GM19328 (cell line): ENCODE data around the gene TNIK.
"Not testable (repeated sequence)": the region's sequence is repeated elsewhere in the genome, so short reads cannot be mapped to it uniquely, and the experiment has no call there.

ENCODE experiments used
- ATAC-seq: cut with Tn5 transposase; IDR thresholded peaks from one replicate; pipeline ENCODE4 v1.9.1; 2021; ENCODE audit warnings: mild to moderate bottlenecking, moderate library complexity; ENCODE audit not compliant: unreplicated experiment

Gene TNIK

GRCh38 chr3:171315919-171316318, 144.3 kb downstream of the TNIK start:
- ATAC-seq, result no peak

GRCh38 chr3:171315101-171315500, 145.1 kb downstream of the TNIK start:
- no peak for ATAC-seq

- ATAC-seq, result no peak
These were observed 145.9 kb downstream of the TNIK start for GRCh38 chr3:171314341-171314740.

DNA sequence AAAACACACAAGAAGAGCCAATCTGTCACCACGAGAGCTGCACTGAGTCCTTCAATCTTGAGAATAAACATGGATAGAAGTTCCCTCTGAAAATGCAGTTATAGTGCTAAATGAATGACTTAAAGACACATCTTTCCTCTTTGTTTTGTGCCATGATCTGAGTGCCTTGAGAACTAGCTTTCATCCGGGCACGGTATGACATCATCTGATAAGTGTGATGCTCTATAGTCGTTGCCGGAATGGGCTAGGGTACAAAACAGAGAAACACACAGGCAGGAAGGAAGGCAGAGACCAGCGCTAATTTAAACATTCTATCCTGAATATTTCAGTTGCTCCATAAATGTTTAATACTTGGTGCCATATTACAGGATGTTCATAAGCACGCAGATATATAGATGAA, 146.5 kb downstream of the TNIK start:
- ATAC-seq, result no peak

DNA sequence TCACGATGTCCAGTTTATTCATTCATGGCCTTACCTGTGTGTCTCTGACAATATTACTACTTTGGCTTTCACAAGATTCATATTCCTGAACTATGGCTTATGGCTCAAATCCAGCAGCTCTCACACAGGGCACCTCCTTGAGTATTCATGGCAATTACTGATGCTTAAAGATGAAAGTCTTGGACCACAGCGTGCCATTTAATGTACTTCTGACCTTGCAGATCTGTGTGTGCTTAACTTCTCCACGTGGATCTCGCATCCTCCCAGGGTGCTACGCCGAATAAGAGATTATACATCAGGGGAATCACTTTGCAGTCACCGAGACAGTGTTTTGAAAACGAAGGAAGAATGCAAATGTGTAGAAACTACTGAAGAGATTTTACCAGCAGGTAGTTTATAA, 147.5 kb downstream of the TNIK start:
- ATAC-seq, result no peak

GRCh38 chr3:171311784-171312183, 148.4 kb downstream of the TNIK start:
- no peak for ATAC-seq

DNA sequence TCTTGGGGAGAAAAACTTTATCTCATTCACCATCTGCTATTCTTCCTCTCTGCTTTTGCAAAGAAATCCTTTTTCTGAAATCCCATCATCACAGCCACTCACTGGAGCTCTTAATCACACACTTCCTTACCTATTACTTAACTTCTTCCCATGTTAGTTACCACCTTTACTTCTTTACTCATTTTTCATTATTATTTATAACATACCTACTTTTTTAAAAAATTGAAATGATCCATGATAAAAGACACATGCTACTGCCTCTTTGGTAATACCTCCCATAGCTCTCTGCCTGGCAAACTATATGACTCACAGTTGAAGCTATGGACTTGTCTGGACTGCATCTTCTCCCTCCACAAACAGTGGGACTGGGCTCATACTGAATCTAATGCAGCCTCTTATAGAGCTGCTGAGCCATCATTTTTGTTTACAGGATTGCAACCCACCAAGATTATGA, 150.3 kb downstream of the TNIK start:
- no peak for ATAC-seq

DNA sequence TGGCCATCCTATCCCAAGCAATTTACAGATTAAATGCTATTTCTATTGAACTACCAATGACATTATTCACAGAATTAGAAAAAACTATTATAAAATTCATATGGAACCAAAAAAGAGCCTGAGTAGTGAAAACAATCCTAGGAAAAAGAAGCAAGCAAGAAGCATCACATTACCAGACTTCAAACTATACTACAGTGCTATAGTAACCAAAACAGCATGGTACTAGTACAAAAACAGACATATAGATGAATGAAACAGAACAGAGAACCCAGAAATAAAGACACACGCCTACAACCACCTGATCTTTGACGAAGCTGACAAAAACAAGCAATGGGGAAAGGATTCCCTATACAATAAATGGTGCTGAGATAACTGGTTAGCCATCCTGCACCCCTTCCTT, 152.2 kb downstream of the TNIK start:
- ATAC-seq, result no peak

- ATAC-seq, result no peak
These were observed 153.1 kb downstream of the TNIK start for GRCh38 chr3:171307046-171307585.

DNA sequence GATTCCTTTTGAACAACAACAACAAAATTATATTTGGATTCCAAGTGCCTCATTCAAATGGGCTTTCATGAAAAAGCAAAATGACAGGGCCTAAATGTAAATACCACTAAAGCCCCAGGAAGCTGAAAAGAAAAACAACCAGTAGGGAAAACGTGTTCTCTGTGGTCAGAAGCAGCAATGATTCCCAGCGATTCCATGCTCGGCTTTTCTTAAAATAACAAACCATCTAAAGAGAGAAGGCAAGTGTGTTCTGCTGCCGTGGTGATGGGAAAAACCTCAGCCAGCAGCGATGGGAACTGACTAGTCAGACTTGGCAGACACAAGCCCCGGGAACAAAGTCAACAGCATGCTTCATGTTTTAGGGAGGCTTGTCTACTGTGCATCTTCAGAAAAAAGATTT, 153.6 kb downstream of the TNIK start:
- no peak for ATAC-seq

- ATAC-seq, result not testable (repeated sequence)
These were observed 154.4 kb downstream of the TNIK start for GRCh38 chr3:171305823-171306222.

DNA sequence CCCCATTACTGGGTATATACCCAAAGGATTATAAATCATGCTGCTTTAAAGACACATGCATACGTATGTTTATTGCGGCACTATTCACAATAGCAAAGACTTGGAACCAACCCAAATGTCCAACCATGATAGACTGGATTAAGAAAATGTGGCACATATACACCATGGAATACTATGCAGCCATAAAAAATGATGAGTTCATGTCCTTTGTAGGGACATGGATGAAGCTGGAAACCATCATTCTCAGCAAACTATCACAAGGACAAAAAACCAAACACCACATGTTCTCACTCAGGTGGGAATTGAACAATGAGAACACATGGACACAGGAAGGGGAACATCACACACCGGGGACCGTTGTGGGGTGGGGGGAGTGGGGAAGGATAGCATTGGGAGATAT, 155.7 kb downstream of the TNIK start:
- ATAC-seq, result not testable (repeated sequence)

DNA sequence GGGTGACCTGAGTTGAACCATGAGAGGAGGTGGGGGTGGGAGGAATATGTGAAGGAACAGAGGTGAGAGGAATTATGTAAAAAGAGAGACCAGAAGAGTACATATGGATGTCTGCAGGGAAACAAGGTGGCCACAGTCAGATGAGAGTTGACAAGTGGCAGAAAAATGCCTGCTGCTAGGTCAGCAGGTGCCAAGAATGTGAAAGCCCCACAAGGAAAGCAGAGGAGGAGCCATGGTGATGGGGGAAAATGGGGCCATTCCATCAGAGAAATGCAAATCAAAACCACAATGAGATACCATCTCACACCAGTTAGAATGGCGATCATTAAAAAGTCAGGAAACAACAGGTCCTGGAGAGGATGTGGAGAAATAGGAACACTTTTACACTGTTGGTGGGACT, 156.2 kb downstream of the TNIK start:
- ATAC-seq, result not testable (repeated sequence)

GRCh38 chr3:171301998-171302397, 158.2 kb downstream of the TNIK start:
- ATAC-seq, result no peak

- no peak for ATAC-seq
These were observed 159.2 kb downstream of the TNIK start for GRCh38 chr3:171301002-171301401.

DNA sequence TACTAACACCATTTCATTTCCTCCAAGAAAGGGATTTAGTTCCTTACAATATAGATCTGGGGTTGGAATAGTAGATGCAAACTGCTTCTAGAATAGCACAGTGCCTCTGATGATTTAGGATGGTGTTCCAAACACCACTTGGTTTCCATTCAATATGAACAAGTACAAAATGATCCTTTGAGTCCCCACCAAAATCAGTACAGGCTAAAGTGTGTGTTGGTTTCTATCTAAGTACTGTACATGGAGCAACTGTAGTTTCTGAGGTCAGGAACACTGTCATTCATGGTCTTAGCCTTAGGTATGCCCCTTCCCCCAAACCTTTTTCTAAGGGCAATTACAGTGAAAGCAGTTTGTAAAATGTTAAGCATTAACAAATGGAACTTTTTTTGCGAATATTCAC, 162.3 kb downstream of the TNIK start:
- no peak for ATAC-seq

DNA sequence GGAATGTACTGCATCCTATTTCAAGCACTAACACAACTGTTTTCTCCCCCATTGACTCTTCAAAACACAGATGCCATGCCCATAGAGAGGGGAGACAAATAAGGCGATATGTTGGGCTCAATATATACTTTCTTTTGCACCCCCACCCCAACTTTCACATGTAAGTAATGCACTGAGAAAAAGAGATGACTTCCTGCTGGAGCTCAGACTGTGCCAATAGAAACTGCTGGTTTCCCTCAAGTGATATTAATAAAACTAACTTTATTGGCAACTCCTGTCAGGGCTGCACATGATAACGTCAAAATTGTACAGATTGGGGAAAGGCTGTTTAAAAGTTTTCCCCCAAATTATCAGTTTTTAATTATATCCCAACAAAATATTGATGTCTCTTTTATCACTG, 163.0 kb downstream of the TNIK start:
- ATAC-seq, result no peak

- no peak for ATAC-seq
These were observed 164.5 kb downstream of the TNIK start for GRCh38 chr3:171295484-171296373.

GRCh38 chr3:171293142-171293782, 166.9 kb downstream of the TNIK start:
- ATAC-seq, result no peak

DNA sequence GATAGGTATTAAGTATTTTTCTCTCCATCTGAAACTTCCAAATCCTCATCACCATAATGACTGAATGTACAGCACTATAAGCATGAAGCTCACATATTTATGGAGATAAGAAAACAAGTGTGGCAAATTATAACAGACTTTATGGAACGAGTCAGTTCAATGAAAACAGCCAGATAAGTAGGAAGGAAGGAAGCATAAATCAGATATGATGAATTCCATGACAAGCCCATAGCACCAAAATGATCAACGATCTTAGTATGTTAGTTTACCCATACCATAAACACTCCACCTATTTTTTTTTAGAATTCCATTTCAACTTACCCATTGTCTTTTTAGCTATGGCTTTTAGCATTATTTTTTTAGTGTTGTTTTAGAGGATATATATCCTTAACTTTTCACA, 169.5 kb downstream of the TNIK start:
- ATAC-seq, result no peak

DNA sequence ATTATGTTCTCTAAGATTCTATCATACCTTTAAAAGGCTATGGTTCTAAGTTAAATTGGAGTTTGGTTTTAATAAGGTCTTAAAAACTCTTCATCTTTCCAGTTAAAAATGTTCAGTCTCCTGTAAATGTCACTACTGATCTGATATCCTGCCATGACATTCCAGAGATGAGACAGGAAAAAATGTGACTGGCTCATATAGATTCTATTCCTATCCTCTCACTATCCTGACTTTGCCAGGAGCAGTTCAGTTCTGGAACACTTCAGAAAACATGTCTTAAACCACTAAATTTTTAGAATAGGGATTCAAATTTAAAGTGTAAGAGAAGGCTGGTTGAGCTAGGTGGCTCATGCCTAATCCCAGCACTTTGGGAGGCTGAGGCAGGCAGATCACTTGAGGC, 170.9 kb downstream of the TNIK start:
- no peak for ATAC-seq

DNA sequence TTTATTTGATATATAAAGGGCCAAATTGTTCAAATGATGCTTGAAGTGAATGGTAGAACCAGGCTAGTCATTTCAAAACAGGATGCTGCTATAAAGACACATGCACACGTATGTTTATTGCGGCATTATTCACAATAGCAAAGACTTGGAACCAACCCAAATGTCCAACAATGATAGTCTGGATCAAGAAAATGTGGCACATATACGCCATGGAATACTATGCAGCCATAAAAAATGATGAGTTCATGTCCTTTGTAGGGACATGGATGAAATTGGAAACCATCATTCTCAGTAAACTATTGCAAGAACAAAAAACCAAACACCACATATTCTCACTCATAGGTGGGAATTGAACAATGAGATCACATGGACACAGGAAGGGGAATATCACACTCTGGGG, 172.4 kb downstream of the TNIK start:
- not testable (repeated sequence) for ATAC-seq
